Endothelial cell (in vitro differentiated cells): Measurements from ENCODE around the gene KSR1. TPM values are rescaled to one million over a fixed set of nuclear protein-coding genes. Genes with fewer than 3 reads are reported as not detected.
"Not testable (repeated sequence)": the region's sequence is repeated elsewhere in the genome, so short reads cannot be mapped to it uniquely, and the experiment has no call there.

Experiments
- DNase-seq: peaks from one replicate; pipeline ENCODE4 v3.0.0; 2021; ENCODE audit warnings: low spot score
- H3K27ac Mint-ChIP-seq: one replicate; pipeline ENCODE4 v1.8.0; 2021; ENCODE audit warnings: mixed read lengths, inconsistent platforms; ENCODE audit not compliant: unreplicated experiment
- H3K27me3 Mint-ChIP-seq: one replicate; pipeline ENCODE4 v1.8.0; 2021; ENCODE audit warnings: mild to moderate bottlenecking, moderate library complexity, mixed read lengths, inconsistent platforms; ENCODE audit not compliant: unreplicated experiment
- H3K36me3 Mint-ChIP-seq: one replicate; pipeline ENCODE4 v1.8.0; 2021; ENCODE audit warnings: mild to moderate bottlenecking, low read depth, mixed read lengths, inconsistent platforms; ENCODE audit not compliant: unreplicated experiment
- H3K4me1 Mint-ChIP-seq: one replicate; pipeline ENCODE4 v1.8.0; 2021; ENCODE audit warnings: mild to moderate bottlenecking, mixed read lengths, inconsistent platforms; ENCODE audit not compliant: unreplicated experiment
- H3K4me3 Mint-ChIP-seq: one replicate; pipeline ENCODE4 v1.8.0; 2021; ENCODE audit warnings: mild to moderate bottlenecking, mixed read lengths, inconsistent platforms; ENCODE audit not compliant: unreplicated experiment
- H3K9me3 Mint-ChIP-seq: one replicate; pipeline ENCODE4 v1.8.0; 2021; ENCODE audit warnings: mixed read lengths, inconsistent platforms; ENCODE audit not compliant: unreplicated experiment
- CTCF ChIP-seq: fragments of 200-600 bp; sonication (generic); IDR thresholded peaks from one replicate; pipeline ENCODE4 v1.5.0; 2021; ENCODE audit warnings: antibody characterized with exemption; ENCODE audit not compliant: unreplicated experiment
- total RNA-seq: library from RNA; stranded (reverse); fragmentation: NEBNext Ultra II Directional; extraction: Animal tissue kit (Norgen Biotek cat#: 25700); gene quantifications from one replicate; pipeline ENCODE4 v1.2.1, GENCODE V29; 2021; ENCODE audit not compliant: unreplicated experiment

Gene KSR1
- total RNA-seq, 1 donor from 2014 or later = 65.2 TPM

- peaks cover 6% of the 10 kb centered on the region for H3K27me3 Mint-ChIP-seq
- no peak overlapping the region for H3K4me3 Mint-ChIP-seq
- no peaks in the 10 kb centered on the region for H3K4me1 Mint-ChIP-seq
- no peak overlapping the region for H3K27ac Mint-ChIP-seq
- no peak for TF ChIP-seq CTCF
- no peak for DNase-seq
- H3K36me3 Mint-ChIP-seq = peaks cover 12% of the 10 kb centered on the region
- H3K9me3 Mint-ChIP-seq = no peaks in the 10 kb centered on the region
Observed at GRCh38 chr17:27640790-27641189, 184.5 kb downstream of the KSR1 start.

GRCh38 chr17:27644586-27644985 is 188.3 kb downstream of the KSR1 start:
- Mint-ChIP-seq H3K4me1 (no peaks in the 10 kb centered on the region), H3K27ac (no peak overlapping the region), H3K27me3 (no peaks in the 10 kb centered on the region), H3K36me3 (peaks cover 12% of the 10 kb centered on the region), H3K9me3 (no peaks in the 10 kb centered on the region), H3K4me3 (no peak overlapping the region)
- DNase-seq = no peak
- TF ChIP-seq CTCF = no peak

- not testable (repeated sequence) for H3K4me1 Mint-ChIP-seq, H3K36me3 Mint-ChIP-seq, H3K27me3 Mint-ChIP-seq, H3K27ac Mint-ChIP-seq, DNase-seq, H3K4me3 Mint-ChIP-seq, H3K9me3 Mint-ChIP-seq
- peak; percentile 24 for TF ChIP-seq CTCF
Observed at GRCh38 chr17:27645621-27646020, 189.4 kb downstream of the KSR1 start.

GRCh38 chr17:27646232-27646631 is 190.0 kb downstream of the KSR1 start:
- DNase-seq = no peak
- Mint-ChIP-seq H3K9me3 (no peaks in the 10 kb centered on the region), H3K4me3 (no peak overlapping the region), H3K27me3 (peaks cover 4% of the 10 kb centered on the region), H3K4me1 (no peaks in the 10 kb centered on the region), H3K27ac (no peak overlapping the region), H3K36me3 (peaks cover 7% of the 10 kb centered on the region)
- TF ChIP-seq CTCF = no peak

GRCh38 chr17:27647765-27648164 is 191.5 kb downstream of the KSR1 start:
- no peak for DNase-seq
- H3K9me3 Mint-ChIP-seq = no peaks in the 10 kb centered on the region
- H3K36me3 Mint-ChIP-seq = peaks cover 7% of the 10 kb centered on the region
- no peak overlapping the region for H3K4me3 Mint-ChIP-seq
- peaks cover 14% of the 10 kb centered on the region for H3K4me1 Mint-ChIP-seq
- no peak overlapping the region for H3K27ac Mint-ChIP-seq
- peaks cover 6% of the 10 kb centered on the region for H3K27me3 Mint-ChIP-seq
- TF ChIP-seq CTCF = no peak

GRCh38 chr17:27649111-27649571 is 192.9 kb downstream of the KSR1 start:
- not testable (repeated sequence) for H3K4me3 Mint-ChIP-seq, H3K27ac Mint-ChIP-seq, H3K36me3 Mint-ChIP-seq, DNase-seq, H3K27me3 Mint-ChIP-seq, H3K9me3 Mint-ChIP-seq
- H3K4me1 Mint-ChIP-seq = peaks cover 18% of the 10 kb centered on the region
